Uterus (tissue), 4 donors: ENCODE data around the gene NDUFS6. TPM values are rescaled to one million over a fixed set of nuclear protein-coding genes. Genes with fewer than 3 reads are reported as not detected.
A peak's percentile ranks its signal among the peaks of the same experiment; 100 is the strongest.
"Not testable (repeated sequence)": the region's sequence is repeated elsewhere in the genome, so short reads cannot be mapped to it uniquely, and the experiment has no call there.

Experiments used
- DNase-seq, 2 donors: peaks; one replicate each; pipeline ENCODE4 v3.0.0-alpha.2; 2019 to 2020
- H3K27ac ChIP-seq, 2 donors: fragments of 200-600 bp; sonication (generic); 1 replicate in 1 of 2; 2 replicates in 1 of 2; pipeline ENCODE4 v1.5.1; 2016 to 2018
- H3K27me3 ChIP-seq, 2 donors: fragments of 200-600 bp; sonication (generic); one replicate each; pipeline ENCODE4 v1.5.1; 2018 to 2019; ENCODE audit warnings: control low read depth in 1 of 2
- H3K36me3 ChIP-seq, 2 donors: fragments of 200-600 bp; sonication (generic); one replicate each; pipeline ENCODE4 v1.5.1; 2019; ENCODE audit warnings: control low read depth in 1 of 2
- H3K4me1 ChIP-seq, 2 donors: fragments of 200-600 bp; sonication (generic); one replicate each; pipeline ENCODE4 v1.5.1; 2018 to 2019; ENCODE audit warnings: control low read depth in 1 of 2
- H3K4me3 ChIP-seq, 2 donors: fragments of 200-600 bp; sonication (generic); 1 replicate in 1 of 2; 2 replicates in 1 of 2; pipeline ENCODE4 v1.5.1; 2018 to 2019; ENCODE audit warnings: mild to moderate bottlenecking in 1 of 2
- H3K9me3 ChIP-seq, 2 donors: fragments of 200-600 bp; sonication (generic); one replicate each; pipeline ENCODE4 v1.5.1; 2019; ENCODE audit warnings: control low read depth in 1 of 2
- POLR2A ChIP-seq, 2 donors: fragments of 450-650 bp; IDR thresholded peaks; one replicate each; pipeline ENCODE4 v1.6.1; 2016; ENCODE audit warnings: antibody characterized with exemption in 2 of 2, mild to moderate bottlenecking in 1 of 2, moderate library complexity in 1 of 2
- intact Hi-C: fragments of 100-400 bp; cut with DNase I; formaldehyde crosslinking; loops from one replicate; pipeline ENCODE4 v1.15.1; 2023; ENCODE audit warnings: low total_unique reads
- total RNA-seq, 4 donors: library from RNA; depleted of rRNA in 3 of 4; stranded (reverse); fragments of >200 nt in 3 of 4; gene quantifications; one replicate each; pipeline versions ENCODE4 v1.1.0 to v1.2.4, GENCODE V29; 2014 to 2023
- TF ChIP-seq, protein P1 (sequence below), 4 experiments: fragments of 200-600 bp in 2 of 4; fragments of 450-650 bp in 2 of 4; sonication (generic) in 2 of 4; IDR thresholded peaks; one replicate each; pipeline ENCODE4 v1.5.1; 2016 to 2019; ENCODE audit warnings: antibody characterized with exemption in 4 of 4, mild to moderate bottlenecking in 2 of 4, moderate library complexity in 1 of 4
- donor health status: DM: yes; HTN: yes; CAD: no.

The NDUFS6 gene
- total RNA-seq, 4 donors from 2014 or later, result 8.5 to 17.9 (median 14.6) TPM

DNA sequence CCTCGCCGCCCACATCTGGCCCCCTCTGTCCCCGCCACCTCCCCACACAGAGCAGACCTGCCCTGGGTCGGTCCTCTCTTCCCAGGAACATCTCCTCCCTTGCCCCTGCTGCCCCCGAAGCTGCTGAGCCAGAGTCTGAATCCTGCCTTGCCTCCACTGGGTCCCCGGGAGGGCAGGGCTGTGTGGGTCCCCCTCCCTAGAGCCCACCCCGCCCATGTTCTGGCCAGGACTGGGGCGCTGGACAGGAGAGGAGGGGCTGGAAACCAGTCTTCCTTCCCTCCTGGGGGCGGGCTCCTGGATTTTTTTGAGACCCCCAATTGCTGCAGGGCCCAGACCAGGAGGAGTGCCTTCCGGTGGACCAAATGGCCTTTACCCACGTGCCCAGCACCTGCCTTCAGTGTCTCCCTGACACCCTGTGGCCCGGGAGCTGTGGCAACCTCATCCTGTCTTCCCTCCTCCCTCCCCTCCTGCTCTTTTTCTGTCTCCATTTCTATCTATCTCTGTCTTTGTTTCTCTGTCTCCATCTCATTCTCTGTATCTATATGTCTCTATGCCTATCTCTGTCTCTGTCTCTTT, 13.6 kb upstream of the NDUFS6 start:
- H3K27me3 ChIP-seq, result no peaks in the 10 kb centered on the region
- no peaks in the 10 kb centered on the region for H3K4me1 ChIP-seq
- intact Hi-C loops, result no loop called here
- peak in 1 of 2 donors; percentile 3 for DNase-seq
- H3K36me3 ChIP-seq, result no peaks in the 10 kb centered on the region
- H3K4me3 ChIP-seq, result no peak overlapping the region
- TF ChIP-seq, protein P1, sequence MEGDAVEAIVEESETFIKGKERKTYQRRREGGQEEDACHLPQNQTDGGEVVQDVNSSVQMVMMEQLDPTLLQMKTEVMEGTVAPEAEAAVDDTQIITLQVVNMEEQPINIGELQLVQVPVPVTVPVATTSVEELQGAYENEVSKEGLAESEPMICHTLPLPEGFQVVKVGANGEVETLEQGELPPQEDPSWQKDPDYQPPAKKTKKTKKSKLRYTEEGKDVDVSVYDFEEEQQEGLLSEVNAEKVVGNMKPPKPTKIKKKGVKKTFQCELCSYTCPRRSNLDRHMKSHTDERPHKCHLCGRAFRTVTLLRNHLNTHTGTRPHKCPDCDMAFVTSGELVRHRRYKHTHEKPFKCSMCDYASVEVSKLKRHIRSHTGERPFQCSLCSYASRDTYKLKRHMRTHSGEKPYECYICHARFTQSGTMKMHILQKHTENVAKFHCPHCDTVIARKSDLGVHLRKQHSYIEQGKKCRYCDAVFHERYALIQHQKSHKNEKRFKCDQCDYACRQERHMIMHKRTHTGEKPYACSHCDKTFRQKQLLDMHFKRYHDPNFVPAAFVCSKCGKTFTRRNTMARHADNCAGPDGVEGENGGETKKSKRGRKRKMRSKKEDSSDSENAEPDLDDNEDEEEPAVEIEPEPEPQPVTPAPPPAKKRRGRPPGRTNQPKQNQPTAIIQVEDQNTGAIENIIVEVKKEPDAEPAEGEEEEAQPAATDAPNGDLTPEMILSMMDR (IDR thresholded peaks at IDR 0.05), result no peak
- TF ChIP-seq POLR2A (IDR thresholded peaks at IDR 0.05), result no peak
- H3K9me3 ChIP-seq, result no peaks in the 10 kb centered on the region
- H3K27ac ChIP-seq, result no peak overlapping the region

DNA sequence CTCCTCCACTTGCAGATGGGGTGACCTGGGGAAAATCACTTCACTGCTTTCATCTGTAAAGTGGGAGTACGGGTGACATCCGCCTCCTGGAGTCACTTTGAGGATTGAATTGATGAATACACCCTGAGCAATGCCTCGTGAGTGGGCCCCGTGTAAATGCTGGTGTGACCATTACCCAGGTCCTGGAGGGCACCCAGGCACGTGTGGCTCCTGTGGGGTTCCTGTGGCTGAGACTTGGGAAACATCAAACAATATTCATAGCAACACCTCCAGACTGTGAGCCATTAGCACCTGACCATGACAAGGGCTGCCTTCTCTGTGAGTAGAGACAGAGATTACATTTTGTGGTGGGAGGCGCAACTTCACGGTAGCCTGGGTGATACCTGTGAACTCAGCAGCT, 13.0 kb upstream of the NDUFS6 start:
- Histone ChIP-seq H3K27ac (no peak overlapping the region), H3K27me3 (no peaks in the 10 kb centered on the region), H3K36me3 (no peaks in the 10 kb centered on the region), H3K4me3 (no peak overlapping the region), H3K4me1 (no peaks in the 10 kb centered on the region), H3K9me3 (no peaks in the 10 kb centered on the region)
- intact Hi-C loops, result no loop called here
- DNase-seq, result peak in 1 of 2 donors; percentile 3
- TF ChIP-seq, protein P1 (IDR thresholded peaks at IDR 0.05), result no peak
- TF ChIP-seq POLR2A (IDR thresholded peaks at IDR 0.05), result no peak

DNA sequence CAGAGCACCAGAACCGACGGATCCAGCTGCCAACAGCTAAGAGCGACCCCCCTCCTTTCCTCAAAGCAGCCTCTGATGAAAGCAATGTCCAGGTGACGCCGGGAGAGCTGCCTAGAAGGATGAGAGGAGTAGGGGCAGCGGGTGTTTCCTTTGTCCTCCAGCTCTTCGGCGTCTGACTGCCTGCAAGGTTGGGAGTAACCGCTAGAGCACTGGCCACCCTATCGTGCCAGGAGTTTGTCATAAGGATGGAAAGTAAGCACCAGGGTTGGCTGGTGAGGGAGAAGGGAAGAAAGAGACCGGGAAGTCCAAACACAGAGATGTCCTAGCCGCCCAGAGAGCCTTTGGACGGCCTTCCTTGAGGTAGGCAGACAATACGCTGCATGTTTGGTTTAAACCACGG, 12.4 kb upstream of the NDUFS6 start:
- Histone ChIP-seq H3K4me1 (no peaks in the 10 kb centered on the region), H3K27ac (no peak overlapping the region), H3K4me3 (no peak overlapping the region), H3K27me3 (no peaks in the 10 kb centered on the region), H3K9me3 (no peaks in the 10 kb centered on the region), H3K36me3 (no peaks in the 10 kb centered on the region)
- no peak for TF ChIP-seq POLR2A (IDR thresholded peaks at IDR 0.05)
- TF ChIP-seq, protein P1 (IDR thresholded peaks at IDR 0.05), result no peak
- intact Hi-C loops, result no loop called here
- DNase-seq, result peak in 1 of 2 donors; percentile 10

DNA sequence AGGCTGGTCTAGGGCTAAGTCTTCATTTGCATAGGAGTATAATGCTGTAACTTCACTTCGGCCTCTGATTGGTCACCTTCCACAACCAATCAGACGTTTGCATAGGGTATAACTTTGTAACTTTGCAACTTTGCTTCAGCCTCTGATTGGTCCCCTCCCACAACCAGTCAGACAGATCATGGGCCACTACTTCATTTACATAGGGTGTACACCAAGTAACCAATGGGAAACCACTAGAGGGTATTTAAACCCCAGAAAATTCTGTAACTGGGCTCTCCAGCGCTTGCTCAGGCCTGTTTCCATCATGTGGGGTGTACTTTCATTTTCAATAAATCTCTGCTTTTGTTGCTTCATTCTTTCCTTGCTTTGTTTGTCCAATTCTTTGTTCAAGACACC, 11.8 kb upstream of the NDUFS6 start:
- H3K4me3 ChIP-seq, DNase-seq, H3K9me3 ChIP-seq, H3K27ac ChIP-seq, H3K27me3 ChIP-seq, intact Hi-C loops, H3K36me3 ChIP-seq, H3K4me1 ChIP-seq: not testable (repeated sequence)

DNA sequence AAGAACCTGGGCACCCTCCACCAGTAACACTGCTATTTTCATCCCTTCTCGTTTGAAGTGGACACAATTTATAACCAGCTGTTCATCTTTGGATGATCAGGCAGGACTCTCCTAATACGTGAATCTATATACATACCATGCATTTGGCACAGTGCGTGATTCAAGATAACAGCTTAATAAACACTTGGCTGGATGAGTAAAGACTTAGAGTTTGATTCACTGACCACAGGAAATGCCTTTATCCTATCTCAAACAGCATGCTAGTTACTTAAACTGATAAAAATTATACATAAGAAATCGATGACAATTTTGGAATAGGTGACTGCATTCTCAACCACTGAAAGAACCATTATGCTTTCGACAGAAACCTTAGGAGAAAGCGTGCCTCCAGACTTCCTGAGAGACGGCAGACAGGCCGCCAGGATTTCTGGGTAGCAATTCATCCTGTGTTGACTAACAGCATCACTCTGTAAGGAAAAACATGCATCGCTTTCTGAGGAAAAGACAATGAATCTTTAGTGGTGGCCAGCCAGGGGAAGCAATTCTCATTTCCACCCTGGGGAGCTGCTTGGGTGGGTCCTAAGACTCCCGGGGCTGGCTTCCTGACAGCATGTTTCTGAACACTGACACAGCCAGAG, 11.3 kb upstream of the NDUFS6 start:
- Histone ChIP-seq H3K27me3 (no peaks in the 10 kb centered on the region), H3K36me3 (no peaks in the 10 kb centered on the region), H3K27ac (no peak overlapping the region), H3K9me3 (no peaks in the 10 kb centered on the region), H3K4me3 (no peak overlapping the region), H3K4me1 (no peaks in the 10 kb centered on the region)
- TF ChIP-seq, protein P1 (IDR thresholded peaks at IDR 0.05), result no peak
- TF ChIP-seq POLR2A (IDR thresholded peaks at IDR 0.05), result no peak
- intact Hi-C loops, result no loop called here
- no peak for DNase-seq
